ENCODE results near the gene DEFB132. TPM values are rescaled to one million over a fixed set of nuclear protein-coding genes. Genes with fewer than 3 reads are reported as not detected.

The DEFB132 gene
- total and polyA plus RNA-seq, 9 of the 15 experiments (the other 6 are each of a cell fraction or from before 2014, with no cell fraction given), result not detected

DNA sequence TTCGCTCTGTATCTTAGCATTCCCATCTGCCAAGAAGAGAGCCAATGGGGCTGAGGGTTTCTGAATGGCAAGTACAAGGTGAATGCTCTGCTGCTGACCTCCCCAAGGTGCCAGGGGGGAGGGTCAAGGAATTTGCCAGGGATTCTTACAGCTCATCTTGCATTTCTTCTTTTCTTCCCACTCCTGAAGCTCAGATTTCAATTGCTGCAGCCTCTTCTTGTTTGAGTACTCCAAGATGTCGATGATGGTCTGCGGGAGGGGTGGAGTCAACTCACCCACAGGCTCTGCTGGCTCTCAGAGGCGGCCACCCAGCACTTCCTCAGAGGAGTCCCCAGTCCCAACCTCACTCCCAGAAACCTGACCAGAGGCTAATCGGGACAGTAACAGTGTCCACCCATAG, 20.7 kb downstream of the DEFB132 start (continued):
- no peak for TF ChIP-seq HSF4 (CRISPR knock-in tag; IDR thresholded peaks at IDR 0.05; ENCODE audit: borderline replicate concordance)
- TF ChIP-seq ZNF239 (CRISPR knock-in tag; IDR thresholded peaks at IDR 0.05), result no peak
- TF ChIP-seq, protein P1, sequence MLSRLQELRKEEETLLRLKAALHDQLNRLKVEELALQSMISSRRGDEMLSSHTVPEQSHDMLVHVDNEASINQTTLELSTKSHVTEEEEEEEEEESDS (CRISPR knock-in tag; IDR thresholded peaks at IDR 0.05), result no peak
- TF ChIP-seq NR4A1 (CRISPR knock-in tag; IDR thresholded peaks at IDR 0.05), result no peak
- no peak for TF ChIP-seq NR4A1 (tag; IDR thresholded peaks at IDR 0.05)

GRCh38 chr20:278607-279571, 21.4 kb downstream of the DEFB132 start:
- no TSS peak for BruUV-seq (replicated peaks)
- H3K79me2 ChIP-seq (ENCODE audit: control insufficient read depth, insufficient read depth, low read length), result no peaks in the 10 kb centered on the region
- intact Hi-C loops (cut with micrococcal nuclease) (no loop called here), in situ Hi-C loops (cut with MboI) (no loop called here)
- 99% methylated on average over 10 of the region's 88 CpGs for WGBS (ENCODE audit: insufficient coverage, low coverage, missing lambda C conversion rate)
- H3K27ac ChIP-seq (ENCODE audit: extremely low read depth, low read depth, low read length), result no peak overlapping the region
- no peaks in the 10 kb centered on the region for H3K9me1 ChIP-seq (ENCODE audit: control insufficient read depth, insufficient read depth, low read length)
- TF ChIP-seq HNRNPK (IDR thresholded peaks at IDR 0.05; ENCODE audit: low read depth, low read length, poor library complexity, severe bottlenecking) (no peak), ZNF583 (CRISPR knock-in tag; IDR thresholded peaks at IDR 0.05) (no peak), ARNT (IDR thresholded peaks at IDR 0.05) (no peak), ZNF121 (CRISPR knock-in tag; conservative IDR thresholded peaks at IDR 0.05) (no peak), PRPF4 (IDR thresholded peaks at IDR 0.05; ENCODE audit: insufficient read depth, low read depth, low read length, poor library complexity, severe bottlenecking) (no peak), SIX5 (IDR thresholded peaks at IDR 0.05; ENCODE audit: borderline replicate concordance in 1 of 2, insufficient read depth in 1 of 2, low read depth in 1 of 2, low read length in 2 of 2) (no peak), BACH1 (tag; IDR thresholded peaks at IDR 0.05) (no peak), CBFA2T2 (conservative IDR thresholded peaks at IDR 0.05) (no peak), ETS2 (tag; IDR thresholded peaks at IDR 0.05; ENCODE audit: borderline replicate concordance, poor library complexity, severe bottlenecking) (no peak), SNIP1 (IDR thresholded peaks at IDR 0.05; ENCODE audit: low read depth) (no peak), KDM2B (CRISPR knock-in tag; IDR thresholded peaks at IDR 0.05) (no peak), SREBF1 (IDR thresholded peaks at IDR 0.05; ENCODE audit: borderline replicate concordance, low read depth, low read length) (no peak), TFAM (CRISPR knock-in tag; conservative IDR thresholded peaks at IDR 0.05) (no peak)
- H3K9me3 ChIP-seq (replicated peaks; ENCODE audit: control insufficient read depth, insufficient read depth, low read depth, low read length), result no peaks in the 10 kb centered on the region
- H4K20me1 ChIP-seq (replicated peaks; ENCODE audit: control insufficient read depth, insufficient read depth, low read length), result no peaks in the 10 kb centered on the region
- H3K4me3 ChIP-seq, result no peak overlapping the region
- no peak overlapping the region for H3K4me2 ChIP-seq (ENCODE audit: insufficient read depth, low read length)
- no peak for DNase-seq (ENCODE audit: extremely low read depth in 1 of 4, low spot score in 3 of 4)
- peaks cover 50% of the 10 kb centered on the region; the same call in 2 of the 3 replicates for H3K36me3 ChIP-seq (ENCODE audit: control insufficient read depth, insufficient read depth, low read length)
- no peaks in the 10 kb centered on the region for H3K27me3 ChIP-seq (ENCODE audit: control insufficient read depth in 2 of 2, insufficient read depth in 2 of 2, low read length in 2 of 2)
- CTCF ChIA-PET (ENCODE audit: low intra/inter-chr PET ratio), result no interaction called here
- H2AFZ ChIP-seq (ENCODE audit: low read depth, low read length), result no peak overlapping the region
- POLR2A ChIA-PET, result interaction anchor here (0.6 kb wide), 1 partner anchor 10 kb away, joined by 3 read pairs; no protein-coding TSS in a partner anchor
- FAIRE-seq, result no peak
- ATAC-seq, result no peak
- H3K4me1 ChIP-seq (replicated peaks in 1 of 2; ENCODE audit: control insufficient read depth in 2 of 2, insufficient read depth in 2 of 2, low read length in 2 of 2), result no peaks in the 10 kb centered on the region; a peak in 1 of 5 replicates
- H3K9ac ChIP-seq (ENCODE audit: insufficient read depth in 1 of 2, low read depth in 2 of 2, low read length in 2 of 2), result no peak overlapping the region
